SU-DHL-6 (cell line): ENCODE results near the gene PMVK.

Source experiments
- EZH2phosphoT487 ChIP-seq: fragments of 200-600 bp; sonication (generic), shearing (Covaris generic); conservative IDR thresholded peaks from 2 replicates; pipeline ENCODE4 v1.6.1; 2018; ENCODE audit warnings: mild to moderate bottlenecking, antibody characterized with exemption, low read length, moderate library complexity, mixed read lengths
- TF ChIP-seq, protein P1 (sequence below): fragments of 200-600 bp; sonication (generic); IDR thresholded peaks from one replicate; pipeline ENCODE4 v1.5.1; 2017; ENCODE audit warnings: antibody characterized with exemption, mild to moderate bottlenecking, low read length, moderate library complexity; ENCODE audit not compliant: insufficient read depth, poor library complexity, severe bottlenecking

DNA sequence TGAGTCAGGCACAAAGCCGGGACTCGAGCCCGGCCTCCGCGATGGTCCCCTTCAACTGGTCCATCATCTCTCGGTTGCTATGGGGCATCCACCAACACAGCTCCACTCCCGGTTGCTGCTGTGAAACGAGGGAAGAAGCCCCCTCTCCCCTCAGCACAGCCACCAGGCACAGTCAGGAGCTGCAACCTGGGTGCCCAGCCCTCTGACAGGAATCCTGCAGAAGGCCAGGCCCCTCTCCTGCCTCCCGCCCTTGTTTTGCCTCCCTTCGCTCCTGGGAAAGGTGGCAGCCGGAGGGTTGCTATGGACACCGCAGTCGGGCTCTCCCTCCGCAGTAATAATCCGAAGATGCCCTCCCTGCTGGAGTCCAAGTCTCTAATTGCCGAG is 57.5 kb downstream of the PMVK start:
- TF ChIP-seq, protein P1, sequence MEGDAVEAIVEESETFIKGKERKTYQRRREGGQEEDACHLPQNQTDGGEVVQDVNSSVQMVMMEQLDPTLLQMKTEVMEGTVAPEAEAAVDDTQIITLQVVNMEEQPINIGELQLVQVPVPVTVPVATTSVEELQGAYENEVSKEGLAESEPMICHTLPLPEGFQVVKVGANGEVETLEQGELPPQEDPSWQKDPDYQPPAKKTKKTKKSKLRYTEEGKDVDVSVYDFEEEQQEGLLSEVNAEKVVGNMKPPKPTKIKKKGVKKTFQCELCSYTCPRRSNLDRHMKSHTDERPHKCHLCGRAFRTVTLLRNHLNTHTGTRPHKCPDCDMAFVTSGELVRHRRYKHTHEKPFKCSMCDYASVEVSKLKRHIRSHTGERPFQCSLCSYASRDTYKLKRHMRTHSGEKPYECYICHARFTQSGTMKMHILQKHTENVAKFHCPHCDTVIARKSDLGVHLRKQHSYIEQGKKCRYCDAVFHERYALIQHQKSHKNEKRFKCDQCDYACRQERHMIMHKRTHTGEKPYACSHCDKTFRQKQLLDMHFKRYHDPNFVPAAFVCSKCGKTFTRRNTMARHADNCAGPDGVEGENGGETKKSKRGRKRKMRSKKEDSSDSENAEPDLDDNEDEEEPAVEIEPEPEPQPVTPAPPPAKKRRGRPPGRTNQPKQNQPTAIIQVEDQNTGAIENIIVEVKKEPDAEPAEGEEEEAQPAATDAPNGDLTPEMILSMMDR: no peak
- no peak for TF ChIP-seq EZH2phosphoT487
